Activated gamma-delta T cell (primary cell): ENCODE measurements around the gene SLC35F3.
"Not testable (repeated sequence)": the region's sequence is repeated elsewhere in the genome, so short reads cannot be mapped to it uniquely, and the experiment has no call there.

ENCODE experiments used
- DNase-seq: peaks from one replicate; lab custom pipeline; 2025; lab: John Stamatoyannopoulos, UW

Gene SLC35F3

DNA sequence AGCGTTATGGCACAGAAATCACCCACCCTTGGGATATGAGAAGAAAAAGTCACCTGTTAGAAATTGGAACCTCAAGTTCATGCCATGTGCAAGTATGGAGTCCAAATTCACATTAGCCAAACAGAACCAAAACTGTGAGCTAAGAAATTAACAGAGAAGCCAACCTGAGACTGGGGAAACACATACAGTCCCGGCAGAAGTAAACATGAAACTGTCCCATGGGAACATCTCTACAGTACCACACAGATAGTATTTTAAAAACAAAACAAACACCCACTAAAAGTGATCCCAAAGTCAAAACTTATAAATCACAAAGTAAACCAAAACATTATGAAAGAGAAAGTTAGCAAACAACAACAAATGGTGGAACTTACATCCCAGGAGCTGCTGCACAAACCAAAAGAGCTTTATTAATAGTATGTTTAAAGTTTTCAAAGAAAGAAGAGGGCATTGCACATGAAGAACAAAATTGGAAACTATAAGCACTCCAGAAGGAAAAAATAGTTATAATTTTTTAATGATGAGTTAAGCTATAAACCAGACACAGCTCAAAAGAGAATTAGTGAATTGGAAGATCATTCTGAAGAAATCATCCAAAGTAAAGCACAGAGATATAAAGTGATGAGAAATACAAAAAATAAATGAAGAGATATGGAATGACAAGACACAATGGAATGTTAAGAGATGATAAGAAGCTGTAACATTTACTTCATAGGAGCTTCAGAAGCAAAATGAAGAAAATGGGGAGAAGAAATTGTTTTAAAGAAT is 385.2 kb downstream of the SLC35F3 start:
- no peak for DNase-seq

DNA sequence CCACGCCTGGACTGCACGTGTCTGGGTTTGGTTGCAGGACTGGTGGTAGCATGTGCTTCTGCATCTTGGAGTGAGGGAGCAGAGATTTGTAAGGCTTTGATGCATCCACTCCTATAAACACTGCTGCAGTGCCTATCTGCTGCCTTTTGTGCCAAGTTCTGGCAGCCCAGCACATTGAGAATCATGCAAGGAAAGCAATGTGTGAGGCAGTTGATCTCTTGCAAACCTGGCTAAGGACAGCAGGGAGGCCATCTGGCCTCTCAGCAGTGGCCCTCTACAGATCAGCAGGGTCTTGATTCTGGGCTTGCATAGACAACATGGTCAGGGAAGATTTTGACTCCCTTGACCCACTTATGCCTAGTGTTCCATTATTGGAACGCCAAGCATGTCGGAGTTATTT is 387.5 kb downstream of the SLC35F3 start:
- DNase-seq, result no peak

DNA sequence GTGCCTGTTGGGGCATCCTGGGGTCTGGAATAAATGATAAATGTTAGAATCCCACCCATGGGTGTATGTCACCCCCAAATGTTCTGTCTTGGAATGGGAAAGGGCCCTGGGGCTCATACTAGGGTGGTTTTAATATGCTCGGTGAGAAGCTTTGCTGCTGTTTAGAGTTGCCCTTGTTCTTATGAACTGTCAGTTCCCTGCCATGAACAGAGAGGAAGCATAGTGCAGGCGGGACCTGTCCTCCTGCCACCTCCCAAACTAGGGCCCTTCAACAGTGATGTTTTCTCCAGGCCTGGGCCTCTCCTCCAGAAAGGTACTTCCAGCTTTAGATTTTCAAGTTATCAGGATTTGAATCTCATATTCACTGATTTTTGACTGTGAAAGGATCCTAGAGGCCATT is 388.1 kb downstream of the SLC35F3 start:
- no peak for DNase-seq

DNA sequence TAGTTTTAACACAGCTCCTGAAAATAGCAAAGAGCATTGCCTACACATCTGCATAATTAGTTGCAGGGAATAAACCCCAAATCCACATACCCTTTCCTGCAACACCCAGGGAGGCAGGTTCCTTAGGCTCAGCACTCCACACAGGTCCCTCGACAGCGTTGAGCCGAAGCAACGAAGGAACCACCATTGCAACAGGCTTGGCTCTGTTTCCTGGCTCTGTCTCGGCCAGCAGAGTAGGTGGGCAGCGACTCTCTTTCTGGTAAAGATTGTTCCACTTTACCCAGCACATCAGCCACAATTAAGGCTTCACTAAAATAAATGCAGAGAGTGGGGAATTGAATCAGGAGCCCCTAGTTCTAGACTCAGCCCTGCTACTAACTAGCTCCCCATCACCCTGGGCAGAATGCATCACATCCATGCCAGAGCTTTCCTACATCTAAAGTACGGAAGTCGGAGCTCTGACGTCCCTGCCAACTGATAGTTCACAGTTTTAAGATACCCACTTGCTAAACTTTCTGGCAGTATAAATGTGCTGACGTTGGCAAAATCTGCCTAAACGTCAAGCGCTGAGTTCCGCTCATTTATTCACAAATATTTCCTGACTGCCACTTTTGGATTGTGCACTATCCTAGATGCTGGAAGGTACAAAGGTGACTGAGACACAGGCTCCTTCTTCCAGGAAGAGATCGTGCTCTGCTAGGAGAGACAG is 389.8 kb downstream of the SLC35F3 start:
- no peak for DNase-seq

DNA sequence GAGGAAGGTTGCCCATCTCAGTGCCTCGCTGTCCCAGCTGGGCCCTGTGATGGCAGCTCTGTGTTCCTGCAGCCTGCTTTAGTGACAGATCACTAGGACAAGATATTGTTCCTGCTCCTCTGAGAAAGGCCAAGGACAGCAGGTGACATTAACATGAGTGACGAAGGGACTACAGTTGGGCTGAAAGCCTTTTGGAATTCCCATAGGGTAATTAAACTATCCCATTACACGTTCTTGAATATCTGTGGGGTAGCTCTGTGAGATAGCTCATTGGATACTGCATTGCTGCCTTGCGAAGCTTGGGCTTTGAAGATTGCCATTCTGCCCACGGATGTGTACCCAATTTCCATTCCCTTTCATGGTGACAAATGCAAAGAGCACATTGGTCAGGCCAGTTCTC is 390.6 kb downstream of the SLC35F3 start:
- DNase-seq, result no peak

DNA sequence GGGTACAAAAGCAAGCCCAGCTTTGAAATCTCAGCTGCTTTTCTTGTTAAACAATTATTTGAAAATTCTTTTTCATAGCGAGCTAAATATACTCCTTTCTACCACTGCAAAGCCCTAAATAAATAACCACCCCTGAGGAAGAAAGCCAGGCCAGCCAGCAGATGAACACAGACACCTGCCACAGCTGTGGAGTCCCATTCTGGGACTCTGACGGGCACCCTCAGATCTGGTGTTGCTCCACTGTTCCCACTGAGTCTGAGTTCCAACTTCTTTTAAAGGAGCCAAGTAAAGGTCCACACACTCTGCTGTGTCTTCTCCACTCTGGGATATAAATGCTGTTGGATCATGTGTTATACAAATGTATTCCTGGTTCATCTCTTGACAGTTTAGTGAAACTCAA is 391.1 kb downstream of the SLC35F3 start:
- DNase-seq, result no peak

DNA sequence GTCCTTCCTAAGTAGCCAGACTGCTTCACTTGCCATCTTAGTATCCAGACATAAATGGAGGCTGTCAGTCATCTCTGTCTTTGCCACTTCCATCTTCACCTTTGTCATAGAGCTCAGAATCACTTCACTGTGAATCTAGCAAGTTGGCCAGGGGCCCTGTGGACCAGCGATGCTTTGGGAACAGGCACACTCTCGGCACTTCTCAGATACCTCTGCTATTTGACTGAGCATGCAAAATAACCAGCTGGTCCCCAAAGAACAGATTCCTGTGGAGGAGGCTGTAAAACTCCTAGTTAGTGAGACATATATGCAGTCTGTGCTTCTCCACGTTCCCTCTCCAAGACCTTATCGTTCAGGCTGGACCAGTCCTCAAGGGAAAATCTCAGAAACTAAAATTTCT is 392.0 kb downstream of the SLC35F3 start:
- DNase-seq, result no peak

DNA sequence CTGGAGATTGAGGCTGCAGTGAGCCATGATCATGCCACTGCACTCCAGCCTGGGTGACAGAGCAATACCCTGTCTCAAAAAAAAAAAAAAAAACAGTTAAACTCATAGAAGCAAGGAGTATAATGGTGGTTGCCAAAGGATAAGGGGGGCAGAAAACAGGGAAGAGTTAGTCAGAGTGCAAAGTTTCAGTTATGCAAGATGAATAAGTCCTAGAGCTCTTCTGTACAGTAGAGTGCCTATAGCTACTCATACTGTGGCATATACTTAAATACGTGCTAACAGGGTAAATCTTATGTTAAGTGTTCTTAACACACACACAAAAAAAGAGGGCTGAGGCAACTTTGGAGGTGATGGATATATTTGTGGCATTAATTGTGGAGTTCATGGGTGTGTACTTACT is 393.2 kb downstream of the SLC35F3 start:
- no peak for DNase-seq

DNA sequence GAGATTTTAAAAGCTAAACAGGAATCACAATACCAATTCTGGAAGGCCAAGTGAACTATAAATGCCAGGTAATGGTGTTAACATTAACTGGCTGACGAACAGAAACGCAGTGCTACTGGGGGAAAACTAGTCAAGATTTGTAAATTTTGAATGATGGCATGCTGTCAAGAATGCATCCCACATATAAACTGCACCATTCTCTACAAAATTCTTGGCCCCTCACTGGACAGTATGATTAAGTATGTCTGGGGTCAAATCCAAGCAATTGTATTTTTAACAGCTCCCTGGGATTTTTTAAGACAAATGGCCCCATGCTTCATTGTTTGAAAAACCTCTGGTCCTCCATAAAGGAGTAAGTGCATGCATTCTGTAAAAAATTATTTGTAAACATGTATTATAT is 395.6 kb downstream of the SLC35F3 start:
- DNase-seq, result no peak

DNA sequence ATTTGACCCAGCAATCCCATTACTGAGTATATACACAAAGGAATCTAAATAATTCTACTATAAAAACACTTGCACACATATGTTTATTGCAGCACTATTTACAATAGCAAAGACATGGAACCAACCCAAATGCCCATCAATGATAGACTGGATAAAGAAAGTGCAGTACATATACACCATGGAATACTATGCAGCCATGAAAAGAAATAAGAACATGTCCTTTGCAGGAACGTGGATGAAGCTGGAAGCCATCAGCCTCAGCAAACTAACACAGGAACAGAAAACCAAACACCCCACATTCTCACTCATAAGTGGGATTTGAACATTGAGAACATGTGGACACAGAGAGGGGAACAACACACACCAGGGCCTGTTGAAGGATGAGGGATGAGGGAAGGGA is 397.2 kb downstream of the SLC35F3 start:
- not testable (repeated sequence) for DNase-seq

DNA sequence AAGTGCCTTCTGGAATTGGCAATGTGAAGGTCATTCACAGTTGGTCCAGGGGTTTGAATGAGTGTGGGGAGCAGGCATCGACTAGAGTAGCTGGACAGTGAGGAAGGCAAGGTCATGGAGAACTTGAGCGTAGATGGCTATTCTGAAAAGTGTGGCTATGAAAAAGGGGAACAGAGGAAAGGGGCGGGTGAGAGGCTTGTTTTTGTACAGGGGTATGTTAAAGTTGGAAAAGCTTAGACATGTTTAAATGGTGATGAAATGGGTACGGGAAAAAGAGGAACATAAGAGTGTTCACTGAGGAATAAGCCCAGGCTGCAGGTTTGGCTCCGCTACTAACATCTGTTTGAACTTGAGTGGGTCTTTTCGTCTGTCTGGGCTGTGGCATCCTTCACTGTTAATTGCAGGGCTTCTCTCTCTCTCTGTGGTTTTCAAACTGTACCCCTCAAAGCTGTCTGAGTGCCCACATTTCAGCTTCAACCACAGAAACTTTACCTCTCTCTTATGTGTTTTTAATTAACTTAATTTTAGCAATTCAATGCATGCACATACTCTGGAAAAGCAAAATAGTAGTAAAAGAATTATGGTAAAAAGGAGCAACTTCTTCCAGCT is 398.0 kb downstream of the SLC35F3 start:
- DNase-seq, result no peak

DNA sequence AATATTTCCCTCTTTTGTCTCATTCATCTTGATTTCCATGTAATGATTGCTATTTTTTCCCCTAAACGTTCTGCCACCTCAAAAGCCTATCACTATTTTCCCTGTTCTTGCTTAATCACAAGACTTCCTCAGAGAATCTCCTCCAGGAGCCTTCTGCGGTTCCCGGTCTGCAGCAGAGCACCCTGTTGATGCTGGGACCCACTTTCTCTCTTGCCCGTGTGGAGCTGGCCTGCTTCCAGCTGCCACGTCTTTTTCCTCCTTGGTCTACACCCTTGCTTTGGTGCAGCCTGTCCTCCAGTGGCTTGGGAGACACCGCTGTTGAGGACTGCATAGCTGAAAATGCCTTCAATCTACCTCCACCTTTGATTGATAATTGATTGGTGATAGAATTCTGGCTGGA is 398.8 kb downstream of the SLC35F3 start:
- DNase-seq, result no peak

DNA sequence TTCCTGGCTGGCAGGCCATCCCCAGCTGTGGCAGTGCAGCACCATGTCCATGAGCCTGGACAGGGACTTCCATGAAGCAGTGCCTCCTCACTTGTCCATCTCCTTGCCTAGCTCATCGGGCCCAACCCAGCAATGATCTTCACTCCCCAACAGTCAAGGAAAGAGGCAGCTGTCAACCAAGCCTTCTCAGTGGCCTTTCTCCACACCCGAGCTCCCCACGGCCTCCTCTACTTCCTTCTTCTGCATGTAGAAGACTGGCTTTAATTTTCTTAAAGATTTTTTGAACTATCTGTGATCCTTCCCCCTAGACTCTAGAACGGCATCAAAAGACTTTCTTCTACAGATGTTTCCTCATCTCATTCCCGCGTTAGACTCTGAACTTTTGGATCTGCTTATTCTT is 403.2 kb downstream of the SLC35F3 start:
- DNase-seq, result no peak

DNA sequence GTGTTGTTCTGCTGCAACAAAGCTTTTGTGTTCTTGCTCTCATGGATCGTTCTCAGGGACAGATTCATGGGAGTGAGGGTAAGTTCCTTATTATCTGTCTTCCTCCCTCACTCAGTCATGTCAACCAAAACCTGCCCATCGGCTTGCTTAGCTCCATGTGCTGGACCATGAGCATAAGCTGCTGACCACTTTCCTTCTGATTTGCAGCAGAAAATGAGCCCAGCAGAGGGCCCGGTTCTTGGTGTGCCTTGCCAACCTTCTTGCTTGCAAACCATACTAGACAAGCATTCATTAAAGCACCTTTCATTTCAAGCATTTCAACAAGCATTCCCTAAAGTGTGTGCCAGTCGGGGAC is 404.7 kb downstream of the SLC35F3 start:
- DNase-seq, result no peak

DNA sequence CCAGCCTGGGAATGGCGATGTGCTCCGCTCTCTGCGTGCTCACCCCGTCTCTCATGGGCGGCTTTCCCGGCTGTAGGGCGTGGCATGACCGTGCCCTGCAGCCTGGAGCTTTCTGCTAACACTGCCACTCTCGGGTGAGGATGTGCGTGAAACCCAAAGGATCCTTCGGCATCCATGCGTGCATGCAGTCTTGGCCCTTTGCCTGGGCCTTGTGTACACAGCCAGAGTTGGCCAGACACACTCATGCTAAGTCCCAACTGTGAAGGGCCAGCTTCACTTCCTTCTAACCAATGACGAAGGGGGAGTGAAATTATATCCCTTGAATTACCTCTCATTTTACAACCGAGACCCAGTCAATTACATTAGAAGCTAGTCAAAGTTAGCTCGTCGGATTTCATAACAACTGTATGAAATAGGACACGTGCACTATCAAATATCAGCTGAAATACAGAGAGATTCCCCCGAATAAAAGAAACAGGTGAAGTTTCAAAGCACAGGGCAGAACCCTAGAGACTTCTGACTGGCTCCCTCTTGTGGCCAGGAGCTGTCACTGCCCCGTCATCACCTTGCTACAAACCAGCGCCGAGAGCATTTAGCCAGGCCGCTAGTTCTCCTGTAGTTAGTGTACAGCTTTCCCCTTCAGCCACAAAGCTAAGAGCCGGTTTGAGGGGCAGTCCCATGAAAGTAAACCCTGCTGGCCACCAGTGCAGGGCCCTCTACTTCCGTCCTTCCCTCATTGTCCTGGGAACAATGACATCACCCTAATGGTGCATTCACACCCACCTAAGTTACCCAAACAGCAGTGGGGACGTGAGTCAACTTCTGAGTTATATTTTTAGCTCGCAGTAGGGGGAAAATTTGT is 405.4 kb downstream of the SLC35F3 start:
- DNase-seq, result no peak

DNA sequence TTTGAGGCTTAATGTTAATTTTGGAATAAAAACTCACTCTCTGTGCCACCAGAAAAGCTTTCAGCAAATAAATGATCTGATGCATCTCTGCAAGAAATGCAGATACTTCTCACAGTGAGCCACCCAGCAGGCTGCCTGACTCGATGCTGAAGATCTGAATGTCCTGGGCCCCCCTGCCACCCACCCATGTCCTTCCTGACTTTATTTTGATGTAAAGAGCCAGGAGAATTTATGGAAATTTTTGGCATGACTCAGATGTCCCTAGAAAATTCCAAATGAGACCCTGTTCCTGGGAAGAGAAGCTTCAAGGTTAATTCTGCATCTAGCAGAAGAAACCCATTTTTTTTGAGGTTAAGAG is 406.0 kb downstream of the SLC35F3 start:
- no peak for DNase-seq

DNA sequence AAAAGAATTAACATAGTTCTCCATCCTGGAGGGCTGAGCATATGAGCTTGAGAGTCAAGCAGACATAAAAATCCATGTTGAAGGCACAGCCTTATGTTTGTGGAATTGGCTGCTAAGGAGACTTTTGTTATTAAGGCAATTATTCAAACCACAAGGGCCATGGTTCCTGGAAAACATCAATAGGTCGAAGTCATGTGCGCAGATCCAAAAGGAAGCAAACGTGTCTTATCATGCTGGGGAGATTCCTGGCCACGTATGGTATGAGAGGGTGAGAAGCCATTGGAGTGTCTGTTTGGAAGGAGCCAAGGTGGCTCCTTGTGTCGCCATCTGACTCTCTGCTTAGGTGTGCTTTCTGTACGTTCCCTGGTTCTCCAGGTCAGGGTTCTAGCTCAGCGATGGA is 406.9 kb downstream of the SLC35F3 start:
- no peak for DNase-seq

DNA sequence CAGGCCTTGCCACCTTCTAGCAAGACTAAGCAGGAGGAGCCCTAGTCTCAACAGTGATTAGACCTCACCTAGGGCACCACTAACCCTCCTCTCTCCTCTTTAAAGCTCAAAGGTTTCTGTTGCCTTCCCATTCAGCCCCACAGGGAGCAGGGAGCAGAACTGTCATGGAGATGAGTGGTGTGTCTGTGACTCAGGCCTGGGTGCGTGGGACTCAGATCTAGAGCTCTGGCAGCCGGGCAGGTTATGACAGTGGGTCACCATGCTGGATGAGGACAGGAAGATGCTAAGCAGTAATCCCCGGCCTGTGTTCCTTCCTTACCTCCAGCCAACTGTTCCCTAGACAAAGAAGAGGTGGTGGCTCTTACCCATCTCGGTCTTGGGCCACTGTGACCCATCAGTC is 408.7 kb downstream of the SLC35F3 start:
- no peak for DNase-seq

DNA sequence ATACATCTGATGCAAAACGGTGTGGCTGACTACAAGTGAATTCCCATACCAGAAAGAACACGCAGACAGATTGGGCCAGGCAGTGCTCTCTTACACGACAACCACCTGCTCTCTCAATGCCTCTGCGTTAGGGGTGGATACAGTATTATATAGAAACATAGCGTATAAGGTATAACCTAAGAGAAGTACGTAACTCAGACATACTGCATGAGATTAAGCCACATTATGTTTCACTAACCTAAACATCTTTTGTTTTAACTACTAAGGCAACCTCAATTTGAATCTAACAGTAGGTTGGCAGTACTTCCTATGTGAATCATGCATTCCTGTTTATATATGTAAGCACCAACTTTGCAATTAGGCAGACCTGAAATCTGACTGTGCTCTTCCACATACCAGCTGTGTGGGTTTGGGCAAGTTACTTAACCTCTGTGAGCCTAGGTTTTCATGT is 410.6 kb downstream of the SLC35F3 start:
- no peak for DNase-seq

DNA sequence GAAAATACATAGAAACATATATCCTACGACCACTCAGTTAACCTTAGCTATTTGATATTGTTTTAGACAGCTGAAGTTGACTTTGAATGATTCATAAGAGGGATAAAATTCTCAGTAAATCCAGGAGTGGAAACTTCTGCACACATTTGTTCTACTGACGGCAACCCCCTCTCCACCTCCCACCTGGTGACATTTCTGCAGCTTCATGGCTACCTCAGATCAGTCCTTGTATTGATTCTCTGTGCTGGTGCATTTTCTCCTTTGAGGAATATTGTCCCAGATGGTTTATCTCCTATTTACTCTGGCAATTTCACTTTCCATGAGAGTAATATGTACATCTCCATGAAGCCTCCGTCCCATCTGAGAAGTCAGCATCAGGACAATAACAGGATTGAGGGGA is 411.1 kb downstream of the SLC35F3 start:
- DNase-seq, result no peak

DNA sequence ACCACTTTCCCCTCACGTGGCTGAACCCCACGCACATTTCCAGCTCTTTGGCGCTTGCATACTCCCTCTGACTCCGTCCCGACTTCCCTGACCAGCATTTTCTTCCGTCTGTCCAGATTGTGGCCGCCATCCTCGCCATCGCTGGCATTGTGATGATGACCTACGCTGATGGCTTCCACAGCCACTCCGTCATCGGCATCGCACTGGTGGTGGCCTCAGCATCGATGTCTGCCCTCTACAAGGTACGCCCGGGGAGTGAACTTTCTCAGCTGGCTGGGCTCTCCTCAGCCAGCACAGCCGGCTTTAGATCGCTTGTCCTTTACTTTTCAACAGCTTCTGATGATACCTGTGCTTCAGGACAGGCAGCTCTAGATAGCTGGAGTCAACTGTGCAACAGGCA is 412.0 kb downstream of the SLC35F3 start:
- no peak for DNase-seq

DNA sequence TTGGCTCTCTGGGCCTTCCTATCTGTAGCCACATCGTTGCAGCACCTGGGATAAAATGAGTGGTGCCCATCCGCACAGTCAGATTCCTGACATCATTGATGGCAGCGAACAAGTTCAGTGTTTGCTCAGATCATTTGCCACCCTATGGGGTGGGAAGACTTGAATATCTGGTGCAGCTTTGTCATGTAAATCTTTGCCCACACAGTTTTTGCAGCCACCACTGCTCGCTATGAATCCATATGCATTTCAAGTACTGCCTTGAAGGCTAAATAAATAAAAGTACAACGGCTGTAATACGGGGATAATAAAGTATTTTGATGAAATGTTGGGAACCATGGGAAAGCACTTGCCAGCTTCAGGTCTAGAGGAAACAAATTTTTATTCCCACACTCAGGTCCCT is 412.5 kb downstream of the SLC35F3 start:
- DNase-seq, result no peak
